ENCODE data around the gene PPP1R1C.

DNA sequence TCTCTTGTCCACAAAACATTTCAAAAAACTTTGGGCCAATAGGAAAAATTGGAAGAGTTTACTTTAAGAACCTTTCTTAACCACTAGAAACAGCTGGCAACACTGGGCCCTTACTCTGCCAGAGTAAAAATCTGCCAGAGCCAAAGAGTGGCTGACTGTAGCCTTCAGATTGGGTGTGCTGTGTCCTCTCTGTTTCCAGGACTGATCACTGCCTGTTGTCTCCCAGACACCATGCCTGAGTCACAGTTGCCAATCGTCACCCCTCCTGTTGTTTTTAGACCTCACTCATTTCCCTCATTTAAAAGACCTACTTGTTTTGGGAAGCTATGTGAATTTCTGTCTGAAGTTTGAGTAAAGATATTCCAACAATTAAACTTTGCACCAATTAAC lies 159.1 kb downstream of the PPP1R1C start:
- TF ChIP-seq, protein P1, sequence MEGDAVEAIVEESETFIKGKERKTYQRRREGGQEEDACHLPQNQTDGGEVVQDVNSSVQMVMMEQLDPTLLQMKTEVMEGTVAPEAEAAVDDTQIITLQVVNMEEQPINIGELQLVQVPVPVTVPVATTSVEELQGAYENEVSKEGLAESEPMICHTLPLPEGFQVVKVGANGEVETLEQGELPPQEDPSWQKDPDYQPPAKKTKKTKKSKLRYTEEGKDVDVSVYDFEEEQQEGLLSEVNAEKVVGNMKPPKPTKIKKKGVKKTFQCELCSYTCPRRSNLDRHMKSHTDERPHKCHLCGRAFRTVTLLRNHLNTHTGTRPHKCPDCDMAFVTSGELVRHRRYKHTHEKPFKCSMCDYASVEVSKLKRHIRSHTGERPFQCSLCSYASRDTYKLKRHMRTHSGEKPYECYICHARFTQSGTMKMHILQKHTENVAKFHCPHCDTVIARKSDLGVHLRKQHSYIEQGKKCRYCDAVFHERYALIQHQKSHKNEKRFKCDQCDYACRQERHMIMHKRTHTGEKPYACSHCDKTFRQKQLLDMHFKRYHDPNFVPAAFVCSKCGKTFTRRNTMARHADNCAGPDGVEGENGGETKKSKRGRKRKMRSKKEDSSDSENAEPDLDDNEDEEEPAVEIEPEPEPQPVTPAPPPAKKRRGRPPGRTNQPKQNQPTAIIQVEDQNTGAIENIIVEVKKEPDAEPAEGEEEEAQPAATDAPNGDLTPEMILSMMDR (IDR thresholded peaks at IDR 0.05): no peak
- TF ChIP-seq POLR2A (IDR thresholded peaks at IDR 0.05): no peak
